Breast epithelium (tissue), 4 donors: ENCODE results near the gene PDK1. TPM values are rescaled to one million over a fixed set of nuclear protein-coding genes. Genes with fewer than 3 reads are reported as not detected.
"Not testable (repeated sequence)": the region's sequence is repeated elsewhere in the genome, so short reads cannot be mapped to it uniquely, and the experiment has no call there.

ENCODE experiments used
- DNase-seq, 2 donors: peaks; one replicate each; pipeline ENCODE4 v3.0.0-alpha.2; 2019; ENCODE audit warnings: low spot score in 2 of 2
- H3K27ac ChIP-seq, 2 donors: fragments of 200-600 bp; sonication (generic) in 1 of 2; one replicate each; pipeline ENCODE4 v1.5.1; 2016 to 2019; ENCODE audit warnings: mild to moderate bottlenecking in 1 of 2
- H3K27me3 ChIP-seq, 2 donors: fragments of 200-600 bp; sonication (generic) in 1 of 2; one replicate each; pipeline versions ENCODE4 v1.5.1 to v1.6.0; 2017 to 2019; ENCODE audit warnings: control low read depth in 1 of 2, mild to moderate bottlenecking in 1 of 2
- H3K36me3 ChIP-seq: fragments of 200-600 bp; one replicate; pipeline ENCODE4 v1.5.1; 2019
- H3K4me1 ChIP-seq, 2 donors: fragments of 200-600 bp; sonication (generic); one replicate each; pipeline ENCODE4 v1.5.1; 2016 to 2019; ENCODE audit warnings: control low read depth in 1 of 2
- H3K4me3 ChIP-seq, 3 donors: fragments of 200-600 bp; sonication (generic); 1 replicate in 2 of 3; 2 replicates in 1 of 3; pipeline ENCODE4 v1.5.1; 2016 to 2019; ENCODE audit warnings: mild to moderate bottlenecking in 3 of 3, moderate library complexity in 2 of 3
- H3K9me3 ChIP-seq, 2 donors: fragments of 200-600 bp; sonication (generic) in 1 of 2; one replicate each; pipeline ENCODE4 v1.5.1; 2016 to 2019; ENCODE audit warnings: control low read depth in 1 of 2
- CTCF ChIP-seq, 3 donors: fragments of 450-650 bp; IDR thresholded peaks; one replicate each; pipeline ENCODE4 v1.5.1; 2016 to 2017; ENCODE audit warnings: antibody characterized with exemption in 3 of 3, mild to moderate bottlenecking in 3 of 3, moderate library complexity in 3 of 3
- POLR2A ChIP-seq: fragments of 450-650 bp; IDR thresholded peaks from one replicate; pipeline ENCODE4 v1.6.1; 2016; ENCODE audit warnings: antibody characterized with exemption, mild to moderate bottlenecking, moderate library complexity
- POLR2AphosphoS5 ChIP-seq, 3 donors: sonication (generic); formaldehyde crosslinking; IDR thresholded peaks; one replicate each; pipeline ENCODE4 v1.6.1; 2017; ENCODE audit warnings: antibody characterized with exemption in 3 of 3
- intact Hi-C: fragments of 100-400 bp; cut with DNase I; formaldehyde crosslinking; loops from one replicate; pipeline ENCODE4 v1.15.1; 2023; ENCODE audit warnings: low total_unique reads
- total RNA-seq, 3 donors: library from RNA; depleted of rRNA; stranded (reverse); fragments of >200 nt; gene quantifications; one replicate each; pipeline ENCODE4 v1.1.0, GENCODE V29; 2016

PDK1 gene
- total RNA-seq, 3 donors from 2014 or later: 19.0 to 20.0 (median 19.0) TPM

GRCh38 chr2:172531309-172531708, 24.6 kb upstream of the PDK1 start:
- H3K27me3 ChIP-seq: no peaks in the 10 kb centered on the region
- TF ChIP-seq CTCF (IDR thresholded peaks at IDR 0.05) (no peak), POLR2AphosphoS5 (IDR thresholded peaks at IDR 0.05) (no peak), POLR2A (no peak)
- intact Hi-C loops: no loop called here
- H3K4me3 ChIP-seq: no peak overlapping the region
- no peaks in the 10 kb centered on the region for H3K36me3 ChIP-seq
- no peaks in the 10 kb centered on the region for H3K4me1 ChIP-seq
- H3K27ac ChIP-seq: no peak overlapping the region
- peaks cover 11 to 24% of the 10 kb centered on the region in 2 donors for H3K9me3 ChIP-seq
- no peak for DNase-seq

GRCh38 chr2:172532461-172532860, 23.4 kb upstream of the PDK1 start:
- DNase-seq, H3K27me3 ChIP-seq, H3K36me3 ChIP-seq, H3K27ac ChIP-seq, intact Hi-C loops, H3K4me1 ChIP-seq, H3K4me3 ChIP-seq: not testable (repeated sequence)
- H3K9me3 ChIP-seq: peaks cover 9 to 21% of the 10 kb centered on the region in 2 donors

DNA sequence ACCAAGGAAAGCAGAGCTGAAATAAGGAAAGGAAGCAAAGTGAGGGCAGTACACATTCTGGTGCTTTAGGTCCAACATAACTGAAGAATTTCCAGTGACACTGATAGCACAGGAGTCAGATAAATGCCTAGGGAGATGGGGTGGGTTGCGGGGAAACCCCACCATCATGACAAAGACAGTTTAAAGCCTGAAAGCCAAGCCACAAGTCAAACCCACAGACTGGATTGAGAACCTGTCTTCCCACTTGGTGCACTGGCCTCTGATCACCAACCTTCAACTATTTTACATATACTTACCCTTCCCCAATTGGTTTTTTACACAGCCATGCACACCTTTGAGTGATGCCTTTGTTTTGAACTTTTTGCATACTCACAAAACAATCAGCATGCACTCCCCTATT, 22.2 kb upstream of the PDK1 start:
- Histone ChIP-seq H3K9me3 (peaks cover 9 to 21% of the 10 kb centered on the region in 2 donors), H3K4me3 (no peak overlapping the region), H3K27me3 (no peaks in the 10 kb centered on the region), H3K36me3 (no peaks in the 10 kb centered on the region), H3K4me1 (no peaks in the 10 kb centered on the region), H3K27ac (no peak overlapping the region)
- no peak for DNase-seq
- intact Hi-C loops: no loop called here
- no peak for TF ChIP-seq POLR2AphosphoS5 (IDR thresholded peaks at IDR 0.05)
- no peak for TF ChIP-seq CTCF (IDR thresholded peaks at IDR 0.05)

DNA sequence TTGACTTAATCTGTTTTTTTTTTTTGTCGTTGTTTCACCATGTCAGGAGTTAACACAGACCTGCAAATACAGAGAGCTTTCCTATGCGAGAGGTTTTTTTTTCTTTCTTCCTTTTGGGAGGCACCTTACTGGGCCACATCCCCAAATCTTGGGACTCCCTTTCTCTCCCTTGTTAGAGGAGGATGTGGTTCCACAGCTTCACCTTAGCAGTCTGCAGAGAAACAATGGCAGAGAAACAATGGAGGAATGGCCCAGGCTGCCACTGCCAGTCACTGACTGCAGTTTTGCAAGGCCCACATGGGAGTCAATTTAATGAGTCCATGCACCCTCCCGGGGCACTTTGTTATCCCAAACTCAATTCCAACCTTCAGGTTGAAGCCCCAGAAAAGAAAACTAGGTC, 20.8 kb upstream of the PDK1 start:
- no peak for DNase-seq
- no peaks in the 10 kb centered on the region for H3K4me1 ChIP-seq
- intact Hi-C loops: loop anchor here (1.0 kb wide), 1 partner anchor 14 kb away; no protein-coding TSS in a partner anchor

GRCh38 chr2:172537851-172538250, 18.0 kb upstream of the PDK1 start:
- peaks cover 9 to 21% of the 10 kb centered on the region in 2 donors for H3K9me3 ChIP-seq
- H3K4me3 ChIP-seq, DNase-seq, H3K36me3 ChIP-seq, H3K4me1 ChIP-seq, H3K27ac ChIP-seq, intact Hi-C loops, H3K27me3 ChIP-seq: not testable (repeated sequence)

More for the DNA sequence above, 20.8 kb upstream of the PDK1 start:
- Histone ChIP-seq H3K9me3 (peaks cover 9 to 21% of the 10 kb centered on the region in 2 donors), H3K36me3 (no peaks in the 10 kb centered on the region), H3K4me3 (no peak overlapping the region), H3K27me3 (no peaks in the 10 kb centered on the region), H3K27ac (no peak overlapping the region)
- TF ChIP-seq POLR2AphosphoS5 (IDR thresholded peaks at IDR 0.05): no peak
- no peak for TF ChIP-seq POLR2A
- no peak for TF ChIP-seq CTCF (IDR thresholded peaks at IDR 0.05)

- no peak overlapping the region for H3K27ac ChIP-seq
- TF ChIP-seq POLR2A: no peak
- H3K27me3 ChIP-seq: no peaks in the 10 kb centered on the region
- no peaks in the 10 kb centered on the region for H3K4me1 ChIP-seq
- H3K9me3 ChIP-seq: peaks cover 3 to 8% of the 10 kb centered on the region in 2 donors
- H3K36me3 ChIP-seq: no peaks in the 10 kb centered on the region
- H3K4me3 ChIP-seq: no peak overlapping the region
- DNase-seq: no peak
- intact Hi-C loops: no loop called here
Measured at GRCh38 chr2:172539767-172540166, 16.1 kb upstream of the PDK1 start.

DNA sequence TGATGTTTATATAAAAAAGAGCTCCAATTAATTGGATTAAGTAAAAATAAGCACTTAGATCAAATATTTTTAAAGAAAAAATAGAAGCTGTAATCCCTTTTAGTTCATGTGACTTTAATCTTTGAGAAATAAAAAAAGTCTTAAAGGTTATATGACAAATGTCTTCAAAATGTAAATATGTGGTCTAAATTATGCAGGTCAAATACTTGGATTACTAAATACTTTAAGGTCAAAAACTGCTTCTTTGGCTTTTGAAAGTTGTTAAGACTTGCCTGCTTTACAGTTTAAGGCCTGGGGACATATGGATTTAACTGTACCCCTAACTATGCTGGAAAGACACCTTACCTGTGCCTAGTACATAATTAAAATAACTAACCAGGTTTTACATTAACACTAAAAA, 15.5 kb upstream of the PDK1 start:
- no peak for DNase-seq
- TF ChIP-seq CTCF (IDR thresholded peaks at IDR 0.05) (no peak), POLR2A (no peak), POLR2AphosphoS5 (IDR thresholded peaks at IDR 0.05) (no peak)
- Histone ChIP-seq H3K36me3 (no peaks in the 10 kb centered on the region), H3K27me3 (no peaks in the 10 kb centered on the region), H3K4me1 (no peaks in the 10 kb centered on the region), H3K9me3 (peaks cover 1 to 7% of the 10 kb centered on the region in 2 donors), H3K27ac (no peak overlapping the region), H3K4me3 (no peak overlapping the region)
- intact Hi-C loops: no loop called here
